ENCODE measurements around the gene MARCHF10. TPM values are rescaled to one million over a fixed set of nuclear protein-coding genes. Genes with fewer than 3 reads are reported as not detected.
A peak's percentile ranks its signal among the peaks of the same experiment; 100 is the strongest.

The MARCHF10 gene
- total RNA-seq, 1 experiment from 2014 or later, result not detected

GRCh38 chr17:62673614-62674362 is 134.3 kb downstream of the MARCHF10 start:
- intact Hi-C loops (cut with micrococcal nuclease), result loop anchor here (10.0 kb wide), 1 partner anchor 411 kb away; no protein-coding TSS in a partner anchor
- H3K9ac ChIP-seq (ENCODE audit: low read length), result no peak overlapping the region
- no peak overlapping the region for H3K4me2 ChIP-seq (ENCODE audit: low read length)
- H3K4me3 ChIP-seq (ENCODE audit: low read length), result no peak overlapping the region
- H3K27me3 ChIP-seq (ENCODE audit: low read length), result no peaks in the 10 kb centered on the region
- H3K4me1 ChIP-seq (ENCODE audit: insufficient read depth, low read length), result peaks cover 6% of the 10 kb centered on the region
- H3K9me2 ChIP-seq (replicated peaks; ENCODE audit: low read length), result no peaks in the 10 kb centered on the region
- no peak overlapping the region for H2AFZ ChIP-seq (ENCODE audit: low read length)
- ChIA-PET POLR2A (ENCODE audit: unreplicated experiment) (no interaction called here), CTCF (interaction anchor here (0.6 kb wide), 1 partner anchor 310 kb away, joined by 3 read pairs; no protein-coding TSS in a partner anchor)
- BruUV-seq (replicated peaks), result no TSS peak
- H4K20me1 ChIP-seq (ENCODE audit: low read length), result no peaks in the 10 kb centered on the region
- ATAC-seq, result no peak
- H3K27ac ChIP-seq (ENCODE audit: low read length), result no peak overlapping the region
- no peaks in the 10 kb centered on the region for H3K36me3 ChIP-seq (ENCODE audit: low read depth, low read length)
- no peak for DNase-seq
- no peaks in the 10 kb centered on the region for H3K79me2 ChIP-seq (ENCODE audit: low read length)
- no peaks in the 10 kb centered on the region for H3F3A ChIP-seq (ENCODE audit: low read length, unreplicated experiment)
- H3K9me3 ChIP-seq (ENCODE audit: low read length), result no peaks in the 10 kb centered on the region
- TF ChIP-seq, protein P1, sequence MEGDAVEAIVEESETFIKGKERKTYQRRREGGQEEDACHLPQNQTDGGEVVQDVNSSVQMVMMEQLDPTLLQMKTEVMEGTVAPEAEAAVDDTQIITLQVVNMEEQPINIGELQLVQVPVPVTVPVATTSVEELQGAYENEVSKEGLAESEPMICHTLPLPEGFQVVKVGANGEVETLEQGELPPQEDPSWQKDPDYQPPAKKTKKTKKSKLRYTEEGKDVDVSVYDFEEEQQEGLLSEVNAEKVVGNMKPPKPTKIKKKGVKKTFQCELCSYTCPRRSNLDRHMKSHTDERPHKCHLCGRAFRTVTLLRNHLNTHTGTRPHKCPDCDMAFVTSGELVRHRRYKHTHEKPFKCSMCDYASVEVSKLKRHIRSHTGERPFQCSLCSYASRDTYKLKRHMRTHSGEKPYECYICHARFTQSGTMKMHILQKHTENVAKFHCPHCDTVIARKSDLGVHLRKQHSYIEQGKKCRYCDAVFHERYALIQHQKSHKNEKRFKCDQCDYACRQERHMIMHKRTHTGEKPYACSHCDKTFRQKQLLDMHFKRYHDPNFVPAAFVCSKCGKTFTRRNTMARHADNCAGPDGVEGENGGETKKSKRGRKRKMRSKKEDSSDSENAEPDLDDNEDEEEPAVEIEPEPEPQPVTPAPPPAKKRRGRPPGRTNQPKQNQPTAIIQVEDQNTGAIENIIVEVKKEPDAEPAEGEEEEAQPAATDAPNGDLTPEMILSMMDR (conservative IDR thresholded peaks at IDR 0.05; ENCODE audit: low read depth, low read length), result no peak
- no peak for TF ChIP-seq EZH2phosphoT487 (IDR thresholded peaks at IDR 0.05; ENCODE audit: borderline replicate concordance, low read length)
- TF ChIP-seq EZH2 (IDR thresholded peaks at IDR 0.05; ENCODE audit: low read length, unreplicated experiment), result no peak

DNA sequence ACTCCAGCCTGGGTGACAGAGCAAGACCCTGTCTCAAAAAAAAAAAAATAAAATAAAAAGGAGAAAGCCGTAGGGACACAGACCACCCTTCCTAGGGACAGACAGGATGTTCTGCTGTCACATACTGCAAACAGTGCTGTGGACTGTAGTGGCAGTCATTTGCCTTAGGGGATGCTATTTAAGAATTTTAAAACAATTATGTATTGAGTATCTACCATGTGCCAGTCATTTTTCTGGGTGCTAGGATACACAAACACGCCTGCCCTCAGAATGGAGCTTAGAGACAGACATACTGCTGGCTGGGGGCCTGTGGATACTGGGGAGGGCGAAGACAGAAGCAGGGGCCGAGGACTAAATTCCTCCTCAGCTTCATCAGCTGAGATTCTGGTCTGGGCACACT is 135.2 kb downstream of the MARCHF10 start:
- ChIA-PET CTCF (interaction anchor here (0.6 to 1.2 kb wide), 4 partner anchors 47 to 443 kb away, joined by 3 to 5 read pairs (median 3); no protein-coding TSS in a partner anchor), POLR2A (ENCODE audit: unreplicated experiment) (no interaction called here)
- H3K9me3 ChIP-seq (ENCODE audit: low read length), result no peaks in the 10 kb centered on the region
- H3K9ac ChIP-seq (ENCODE audit: low read length), result no peak overlapping the region
- H3K9me2 ChIP-seq (replicated peaks; ENCODE audit: low read length), result no peaks in the 10 kb centered on the region
- H2AFZ ChIP-seq (ENCODE audit: low read length), result no peak overlapping the region
- H3K4me3 ChIP-seq (ENCODE audit: low read length), result no peak overlapping the region
- no peak for DNase-seq
- H3K4me1 ChIP-seq (ENCODE audit: insufficient read depth, low read length), result peaks cover 6% of the 10 kb centered on the region
- ATAC-seq, result no peak
- TF ChIP-seq EZH2phosphoT487 (IDR thresholded peaks at IDR 0.05; ENCODE audit: borderline replicate concordance, low read length), result no peak
- H3K27me3 ChIP-seq (ENCODE audit: low read length), result no peaks in the 10 kb centered on the region
- no TSS peak for BruUV-seq (replicated peaks)
- H4K20me1 ChIP-seq (ENCODE audit: low read length), result no peaks in the 10 kb centered on the region
- H3F3A ChIP-seq (ENCODE audit: low read length, unreplicated experiment), result no peaks in the 10 kb centered on the region
- no peaks in the 10 kb centered on the region for H3K79me2 ChIP-seq (ENCODE audit: low read length)
- intact Hi-C loops (cut with micrococcal nuclease), result loop anchor here (1.0 to 10.0 kb wide), 3 partner anchors 295 to 733 kb away; no protein-coding TSS in a partner anchor
- no peak overlapping the region for H3K4me2 ChIP-seq (ENCODE audit: low read length)
- H3K36me3 ChIP-seq (ENCODE audit: low read depth, low read length), result no peaks in the 10 kb centered on the region
- H3K27ac ChIP-seq (ENCODE audit: low read length), result no peak overlapping the region

- Histone ChIP-seq H3K9me2 (replicated peaks; ENCODE audit: low read length) (no peaks in the 10 kb centered on the region), H3K36me3 (ENCODE audit: low read depth, low read length) (no peaks in the 10 kb centered on the region), H3K4me1 (ENCODE audit: insufficient read depth, low read length) (peaks cover 6% of the 10 kb centered on the region), H3F3A (ENCODE audit: low read length, unreplicated experiment) (no peaks in the 10 kb centered on the region), H3K27me3 (ENCODE audit: low read length) (no peaks in the 10 kb centered on the region), H3K4me3 (ENCODE audit: low read length) (no peak overlapping the region), H3K79me2 (ENCODE audit: low read length) (no peaks in the 10 kb centered on the region), H4K20me1 (ENCODE audit: low read length) (no peaks in the 10 kb centered on the region), H3K9me3 (ENCODE audit: low read length) (no peaks in the 10 kb centered on the region), H3K27ac (ENCODE audit: low read length) (no peak overlapping the region), H3K9ac (ENCODE audit: low read length) (no peak overlapping the region), H2AFZ (ENCODE audit: low read length) (peak overlapping the region; percentile 37), H3K4me2 (ENCODE audit: low read length) (no peak overlapping the region)
- CTCF ChIA-PET, result interaction anchor here (0.6 kb wide), 1 partner anchor 15 kb away, joined by 3 read pairs; no protein-coding TSS in a partner anchor
- BruUV-seq (replicated peaks), result no TSS peak
- ATAC-seq (peak; percentile 29; the same call in 1 of the 2 replicates), DNase-seq (no peak)
- intact Hi-C loops (cut with micrococcal nuclease), result loop anchor here (10.0 kb wide), 1 partner anchor 413 kb away; no protein-coding TSS in a partner anchor
- no peak for TF ChIP-seq EZH2 (IDR thresholded peaks at IDR 0.05; ENCODE audit: low read length, unreplicated experiment)
- no peak for TF ChIP-seq EZH2phosphoT487 (IDR thresholded peaks at IDR 0.05; ENCODE audit: borderline replicate concordance, low read length)
- TF ChIP-seq, protein P1 (conservative IDR thresholded peaks at IDR 0.05; ENCODE audit: low read depth, low read length), result no peak
- POLR2A ChIA-PET (ENCODE audit: unreplicated experiment), result no interaction called here
These were observed 136.6 kb downstream of the MARCHF10 start for GRCh38 chr17:62671553-62671952.

Measured in PC-3 (cell line).